GM23338 (cell line): ENCODE data around the gene TXLNB. TPM values are rescaled to one million over a fixed set of nuclear protein-coding genes. Genes with fewer than 3 reads are reported as not detected.

ENCODE experiments used
- ATAC-seq: fragments of 200-7000 bp; cut with Tn5 transposase; 3 replicates; pipeline ENCODE4 v1.9.1; 2020
- DNase-seq: peaks from one replicate; pipeline ENCODE4 v3.0.0-alpha.2; 2015; ENCODE audit warnings: low spot score
- H2AFZ ChIP-seq: fragments of 200-600 bp; sonication (generic); 2 replicates; pipeline ENCODE4 v1.8.0; 2016; ENCODE audit warnings: antibody characterized with exemption, mild to moderate bottlenecking, moderate library complexity
- H3F3A ChIP-seq: fragments of 200-600 bp; sonication (generic); replicated peaks from 2 replicates; pipeline ENCODE4 v1.8.0; 2017; ENCODE audit warnings: antibody characterized with exemption, mixed run types, low read depth
- H3K27ac ChIP-seq: fragments of 200-600 bp; sonication (generic); 2 replicates; pipeline ENCODE4 v1.6.1; 2016; ENCODE audit warnings: low read depth
- H3K27me3 ChIP-seq: fragments of 200-600 bp; sonication (generic); 2 replicates; pipeline ENCODE4 v1.8.0; 2016; ENCODE audit warnings: mild to moderate bottlenecking, mixed run types, moderate library complexity; ENCODE audit not compliant: insufficient read depth
- H3K36me3 ChIP-seq: fragments of 200-600 bp; sonication (generic); 2 replicates; pipeline ENCODE4 v1.8.0; 2016; ENCODE audit warnings: mild to moderate bottlenecking; ENCODE audit not compliant: insufficient read depth
- H3K4me1 ChIP-seq: fragments of 200-600 bp; sonication (generic); 2 replicates; pipeline ENCODE4 v1.8.0; 2016; ENCODE audit warnings: mild to moderate bottlenecking, moderate library complexity; ENCODE audit not compliant: insufficient read depth
- H3K4me2 ChIP-seq: fragments of 200-600 bp; sonication (generic); 2 replicates; pipeline ENCODE4 v1.7.1; 2017; ENCODE audit warnings: mixed run types
- H3K4me3 ChIP-seq: fragments of 200-600 bp; sonication (generic); 2 replicates; pipeline ENCODE4 v1.6.1; 2016; ENCODE audit warnings: mixed run types
- H3K79me2 ChIP-seq: fragments of 200-600 bp; sonication (generic); replicated peaks from 2 replicates; pipeline ENCODE4 v1.8.0; 2017; ENCODE audit warnings: mild to moderate bottlenecking; ENCODE audit not compliant: insufficient read depth
- H3K9me2 ChIP-seq: fragments of 200-600 bp; sonication (generic); 2 replicates; pipeline ENCODE4 v1.8.0; 2017; ENCODE audit not compliant: insufficient read depth
- H4K20me1 ChIP-seq: fragments of 200-600 bp; sonication (generic); replicated peaks from 2 replicates; pipeline ENCODE4 v1.8.0; 2017; ENCODE audit warnings: mild to moderate bottlenecking; ENCODE audit not compliant: insufficient read depth
- H3K27ac Mint-ChIP-seq: 2 replicates; pipeline ENCODE4 v1.8.0; 2020; ENCODE audit warnings: inconsistent platforms, mild to moderate bottlenecking, moderate library complexity, mixed read lengths
- H3K27me3 Mint-ChIP-seq: 3 replicates; pipeline ENCODE4 v1.8.0; 2022; ENCODE audit warnings: low read depth, mild to moderate bottlenecking, moderate library complexity, mixed read lengths, inconsistent platforms; ENCODE audit not compliant: insufficient read depth, poor library complexity
- H3K36me3 Mint-ChIP-seq: 3 replicates; pipeline ENCODE4 v1.8.0; 2021; ENCODE audit warnings: low read depth, mild to moderate bottlenecking, inconsistent platforms, moderate library complexity, mixed read lengths
- H3K4me1 Mint-ChIP-seq: 3 replicates; pipeline ENCODE4 v1.8.0; 2020; ENCODE audit warnings: mild to moderate bottlenecking, inconsistent platforms, mixed read lengths
- H3K4me3 Mint-ChIP-seq: 3 replicates; pipeline ENCODE4 v1.8.0; 2021; ENCODE audit warnings: moderate library complexity, mild to moderate bottlenecking, inconsistent platforms, mixed read lengths
- H3K9me3 Mint-ChIP-seq: 3 replicates; pipeline ENCODE4 v1.8.0; 2020; ENCODE audit warnings: moderate library complexity, mild to moderate bottlenecking, inconsistent platforms, mixed read lengths
- ETS1 ChIP-seq: IDR thresholded peaks from 2 replicates; pipeline ENCODE4 v1.6.1; 2016; ENCODE audit warnings: antibody characterized with exemption
- REST ChIP-seq: IDR thresholded peaks from one replicate; pipeline ENCODE4 v1.6.1; 2018; ENCODE audit warnings: antibody characterized with exemption; ENCODE audit not compliant: unreplicated experiment
- ZNF331 ChIP-seq: fragments of 250-450 bp; sonication (Bioruptor Pico); IDR thresholded peaks from 2 replicates; pipeline ENCODE4 v1.5.0; 2020; ENCODE audit warnings: low read depth, mild to moderate bottlenecking, moderate library complexity
- ZNF462 ChIP-seq: fragments of 250-450 bp; sonication (Bioruptor Pico); IDR thresholded peaks from 2 replicates; pipeline ENCODE4 v1.5.0; 2020; ENCODE audit warnings: mild to moderate bottlenecking, moderate library complexity
- polyA plus RNA-seq: library from polyadenylated mRNA; unstranded; fragments of >200 nt; fragmentation: Nextera tagmentation; extraction: Ambion mirVana; gene quantifications from 2 replicates; pipeline ENCODE4 v1.2.1, GENCODE V29; 2016
- total RNA-seq: library from RNA; depleted of rRNA; stranded (reverse); fragments of >200 nt; shearing (Covaris generic); gene quantifications from 2 replicates; pipeline ENCODE4 v1.2.3, GENCODE V29; 2014

Gene TXLNB
- total and polyA plus RNA-seq, 2 experiments from 2014 or later = 0.11 to 0.28 TPM

- TF ChIP-seq ZNF462 (CRISPR knock-in tag) = no peak
- TF ChIP-seq ZNF331 (CRISPR knock-in tag) = no peak
These were observed 35.2 kb upstream of the TXLNB start (continued) for GRCh38 chr6:139327038-139327437.

- Mint-ChIP-seq H3K9me3 (no peaks in the 10 kb centered on the region; the same call in 2 of the 3 replicates), H3K27ac (no peak overlapping the region), H3K27me3 (peaks cover 4% of the 10 kb centered on the region), H3K4me3 (no peak overlapping the region), H3K36me3 (peaks cover 7% of the 10 kb centered on the region; the same call in 2 of the 3 replicates), H3K4me1 (peaks cover 13% of the 10 kb centered on the region)
- Histone ChIP-seq H3F3A (no peaks in the 10 kb centered on the region), H3K4me3 (no peak overlapping the region), H3K4me1 (no peaks in the 10 kb centered on the region), H4K20me1 (no peaks in the 10 kb centered on the region), H3K27ac (no peak overlapping the region), H3K4me2 (no peak overlapping the region), H3K9me2 (peaks cover 3% of the 10 kb centered on the region; the same call in 1 of the 2 replicates), H3K36me3 (no peaks in the 10 kb centered on the region), H2AFZ (no peak overlapping the region; the same call in 1 of the 2 replicates), H3K79me2 (no peaks in the 10 kb centered on the region), H3K27me3 (no peaks in the 10 kb centered on the region)
- ATAC-seq = no peak
- no peak for TF ChIP-seq ETS1
- no peak for TF ChIP-seq REST
- no peak for TF ChIP-seq ZNF462 (CRISPR knock-in tag)
- no peak for DNase-seq
These were observed 33.9 kb upstream of the TXLNB start for GRCh38 chr6:139325686-139326085.
